HG03108 (cell line): Measurements from ENCODE around the gene PTGS2.

Experiments used
- ATAC-seq: cut with Tn5 transposase; IDR thresholded peaks from one replicate; pipeline ENCODE4 v1.9.1; 2021; ENCODE audit warnings: moderate library complexity; ENCODE audit not compliant: unreplicated experiment

PTGS2 gene

GRCh38 chr1:186680245-186681061 is at the start of gene PTGS2:
TSS of gene PTGS2 (minus strand) at chr1:186680423. CDS start at chr1:186680290, 133 bp downstream.
- ATAC-seq: peak; percentile 87

- no peak for ATAC-seq
These were observed 42.6 kb upstream of the PTGS2 start for GRCh38 chr1:186722711-186723309.

- ATAC-seq: no peak
These were observed 37.1 kb upstream of the PTGS2 start for GRCh38 chr1:186717286-186717685.

GRCh38 chr1:186715887-186716809 is 35.9 kb upstream of the PTGS2 start:
- ATAC-seq: no peak

GRCh38 chr1:186710696-186711095 is 30.5 kb upstream of the PTGS2 start:
- ATAC-seq: no peak

- ATAC-seq: no peak
These were observed 28.5 kb upstream of the PTGS2 start for GRCh38 chr1:186708694-186709097.

GRCh38 chr1:186703209-186703766 is 23.1 kb upstream of the PTGS2 start:
- no peak for ATAC-seq

GRCh38 chr1:186700722-186701121 is 20.5 kb upstream of the PTGS2 start:
- ATAC-seq: no peak

GRCh38 chr1:186699519-186699918 is 19.3 kb upstream of the PTGS2 start:
- no peak for ATAC-seq

GRCh38 chr1:186689907-186690306 is 9.7 kb upstream of the PTGS2 start:
- no peak for ATAC-seq

GRCh38 chr1:186689376-186689775 is 9.2 kb upstream of the PTGS2 start:
- no peak for ATAC-seq

GRCh38 chr1:186683652-186684410 is 3.6 kb upstream of the PTGS2 start:
- ATAC-seq: no peak

- ATAC-seq: no peak
These were observed 2.5 kb upstream of the PTGS2 start for GRCh38 chr1:186682736-186683135.

GRCh38 chr1:186681801-186682200 is 1.6 kb upstream of the PTGS2 start:
- ATAC-seq: no peak

- ATAC-seq: no peak
These were observed 898 bp upstream of the PTGS2 start for GRCh38 chr1:186681121-186681520.

GRCh38 chr1:186679924-186680244 is 339 bp downstream of the PTGS2 start:
- ATAC-seq: no peak

GRCh38 chr1:186678155-186678554 is 2.1 kb downstream of the PTGS2 start:
- ATAC-seq: no peak

GRCh38 chr1:186672596-186672995 is 7.6 kb downstream of the PTGS2 start:
- ATAC-seq: no peak

GRCh38 chr1:186672131-186672530 is 8.1 kb downstream of the PTGS2 start:
- ATAC-seq: no peak

- ATAC-seq: no peak
These were observed 8.9 kb downstream of the PTGS2 start for GRCh38 chr1:186671136-186671825.
